Mesendoderm (in vitro differentiated cells): ENCODE results near the gene UBL7.

Source experiments
- DNase-seq: peaks from one replicate; pipeline ENCODE4 v3.0.0; 2013
- H2AK5ac ChIP-seq: 2 replicates; pipeline ENCODE4 v1.6.1; 2013; ENCODE audit warnings: low read length, inconsistent platforms
- H2BK120ac ChIP-seq: 2 replicates; pipeline ENCODE4 v1.6.1; 2013; ENCODE audit warnings: low read depth, mild to moderate bottlenecking, low read length, moderate library complexity, mixed read lengths
- H2BK15ac ChIP-seq: replicated peaks from 2 replicates; pipeline ENCODE4 v1.6.1; 2013; ENCODE audit warnings: low read depth, mild to moderate bottlenecking, moderate library complexity
- H2BK5ac ChIP-seq: 2 replicates; pipeline ENCODE4 v1.6.1; 2013; ENCODE audit warnings: low read length, inconsistent platforms
- H3K18ac ChIP-seq: 2 replicates; pipeline ENCODE4 v1.6.1; 2013; ENCODE audit warnings: mild to moderate bottlenecking, low read length, mixed read lengths
- H3K23ac ChIP-seq: one replicate; pipeline ENCODE4 v1.6.1; 2013; ENCODE audit warnings: low read length
- H3K27ac ChIP-seq: 2 replicates; pipeline ENCODE4 v1.5.1; 2013; ENCODE audit warnings: low read depth, mild to moderate bottlenecking, inconsistent platforms, low read length, moderate library complexity
- H3K27me3 ChIP-seq: 2 replicates; pipeline ENCODE4 v1.6.1; 2013; ENCODE audit warnings: low read length, control low read depth, mild to moderate bottlenecking, inconsistent platforms; ENCODE audit not compliant: insufficient read depth, poor library complexity
- H3K36me3 ChIP-seq: 2 replicates; pipeline ENCODE4 v1.6.1; 2013; ENCODE audit warnings: low read length, inconsistent platforms; ENCODE audit not compliant: control insufficient read depth, insufficient read depth
- H3K4ac ChIP-seq: one replicate; pipeline ENCODE4 v1.6.1; 2013; ENCODE audit warnings: low read depth, mild to moderate bottlenecking, low read length, moderate library complexity
- H3K4me1 ChIP-seq: 2 replicates; pipeline ENCODE4 v1.6.1; 2013; ENCODE audit warnings: low read depth, low read length, inconsistent platforms; ENCODE audit not compliant: control insufficient read depth
- H3K4me2 ChIP-seq: 2 replicates; pipeline ENCODE4 v1.6.1; 2013; ENCODE audit warnings: low read length
- H3K4me3 ChIP-seq: 2 replicates; pipeline ENCODE4 v1.5.1; 2013; ENCODE audit warnings: mild to moderate bottlenecking, low read length
- H3K56ac ChIP-seq: one replicate; pipeline ENCODE4 v1.6.1; 2013; ENCODE audit warnings: low read length
- H3K79me1 ChIP-seq: 2 replicates; pipeline ENCODE4 v1.6.1; 2013; ENCODE audit warnings: low read length, inconsistent platforms
- H3K79me2 ChIP-seq: 2 replicates; pipeline ENCODE4 v1.6.1; 2013; ENCODE audit warnings: mild to moderate bottlenecking, low read length; ENCODE audit not compliant: control insufficient read depth, insufficient read depth
- H3K9ac ChIP-seq: 2 replicates; pipeline ENCODE4 v1.6.1; 2013; ENCODE audit warnings: low read length, inconsistent platforms
- H4K5ac ChIP-seq: one replicate; pipeline ENCODE4 v1.6.1; 2013; ENCODE audit warnings: low read length
- H4K8ac ChIP-seq: one replicate; pipeline ENCODE4 v1.6.1; 2013; ENCODE audit warnings: low read depth, mild to moderate bottlenecking, control low read depth, low read length, moderate library complexity
- WGBS: extraction: QIAGEN DNeasy Blood & Tissue Kit; methylation state at CpG from one replicate; pipeline ENCODE4 v1.1.7; 2013; ENCODE audit warnings: low lambda C conversion rate, missing lambda C conversion rate; ENCODE audit not compliant: insufficient coverage; ENCODE audit errors: extremely low coverage; 5-methylcytosine and 5-hydroxymethylcytosine counted together

Gene UBL7

GRCh38 chr15:74422265-74422651, 38.7 kb downstream of the UBL7 start:
- no peak overlapping the region for H4K5ac ChIP-seq
- H2BK15ac ChIP-seq, result no peak overlapping the region
- H3K4me1 ChIP-seq, result peaks cover 17% of the 10 kb centered on the region
- peak overlapping the region; percentile 34 for H3K9ac ChIP-seq
- peak overlapping the region; percentile 30 for H2AK5ac ChIP-seq
- H3K79me2 ChIP-seq, result peaks cover 3% of the 10 kb centered on the region
- no peak for DNase-seq
- H3K18ac ChIP-seq, result peak overlapping the region; percentile 6
- peak overlapping the region; percentile 45 for H3K23ac ChIP-seq
- no peak overlapping the region for H2BK120ac ChIP-seq
- peak overlapping the region; percentile 55 for H2BK5ac ChIP-seq
- H3K79me1 ChIP-seq, result peaks cover 16% of the 10 kb centered on the region
- H3K4me2 ChIP-seq, result no peak overlapping the region
- peak overlapping the region; percentile 25 for H3K27ac ChIP-seq
- H4K8ac ChIP-seq, result no peak overlapping the region
- H3K27me3 ChIP-seq, result no peaks in the 10 kb centered on the region
- H3K4ac ChIP-seq, result no peak overlapping the region
- no peaks in the 10 kb centered on the region for H3K36me3 ChIP-seq
- H3K56ac ChIP-seq, result peak overlapping the region; percentile 82
- WGBS, result no CpG with 5 or more reads among the region's 9 CpGs
- no peak overlapping the region for H3K4me3 ChIP-seq

- Histone ChIP-seq H3K9ac (peak overlapping the region; percentile 3), H3K4ac (no peak overlapping the region), H2BK15ac (no peak overlapping the region), H3K4me1 (peaks cover 17% of the 10 kb centered on the region), H3K79me2 (peaks cover 3% of the 10 kb centered on the region), H3K18ac (no peak overlapping the region), H3K27me3 (no peaks in the 10 kb centered on the region), H4K8ac (no peak overlapping the region), H3K56ac (peak overlapping the region; percentile 82), H3K23ac (peak overlapping the region; percentile 1), H3K4me2 (no peak overlapping the region), H4K5ac (no peak overlapping the region), H3K36me3 (no peaks in the 10 kb centered on the region), H3K4me3 (no peak overlapping the region), H3K27ac (no peak overlapping the region), H2BK120ac (no peak overlapping the region), H2AK5ac (peak overlapping the region; percentile 51), H3K79me1 (peaks cover 12% of the 10 kb centered on the region), H2BK5ac (no peak overlapping the region)
- no peak for DNase-seq
- no CpG with 5 or more reads among the region's 20 CpGs for WGBS
These were observed 39.4 kb downstream of the UBL7 start for GRCh38 chr15:74421302-74422245.

DNA sequence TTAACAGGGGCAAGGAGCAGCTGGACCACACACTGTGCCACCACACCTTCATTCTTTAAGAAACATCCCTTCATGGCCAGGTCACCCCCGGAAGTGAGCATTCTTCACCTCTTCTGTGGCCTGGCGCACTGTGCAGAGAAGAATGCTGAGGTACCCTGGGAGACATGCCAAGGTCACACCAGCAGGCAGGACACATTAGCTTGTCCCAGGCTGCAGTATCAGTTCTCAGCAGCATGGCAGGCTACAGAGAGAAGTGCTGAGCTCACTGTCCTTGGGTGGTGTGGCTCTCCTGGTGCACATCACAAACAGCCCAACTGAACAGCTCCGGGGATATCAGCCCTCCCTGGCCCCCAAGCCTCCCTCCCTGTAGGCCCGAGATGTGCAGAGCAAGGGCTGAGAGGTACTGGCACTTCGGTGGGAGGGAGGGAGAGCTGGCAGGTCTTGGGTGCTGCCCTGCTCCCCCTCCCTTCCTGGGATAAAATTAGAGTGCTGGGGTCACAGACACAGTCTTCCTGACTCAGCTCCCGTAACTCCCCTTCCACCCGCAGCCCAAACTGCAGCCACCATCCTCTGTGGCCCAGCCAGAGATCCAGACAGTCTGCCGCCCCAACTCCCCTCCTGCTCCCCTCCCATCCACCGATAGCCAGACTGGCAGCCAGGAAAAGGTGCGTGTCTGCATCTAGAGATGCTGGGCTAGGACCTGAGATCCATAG, 40.6 kb downstream of the UBL7 start:
- peaks cover 12% of the 10 kb centered on the region for H3K79me1 ChIP-seq
- H3K9ac ChIP-seq, result no peak overlapping the region
- H4K5ac ChIP-seq, result no peak overlapping the region
- H3K18ac ChIP-seq, result no peak overlapping the region
- WGBS, result no CpG with 5 or more reads among the region's 10 CpGs
- peaks cover 17% of the 10 kb centered on the region for H3K4me1 ChIP-seq
- no peak overlapping the region for H2BK120ac ChIP-seq
- H3K4me2 ChIP-seq, result no peak overlapping the region
- no peak overlapping the region for H2AK5ac ChIP-seq
- no peak overlapping the region for H3K27ac ChIP-seq
- no peak overlapping the region for H2BK15ac ChIP-seq
- no peak overlapping the region for H4K8ac ChIP-seq
- H3K56ac ChIP-seq, result peak overlapping the region; percentile 22
- no peak overlapping the region for H3K4ac ChIP-seq
- H3K23ac ChIP-seq, result no peak overlapping the region
- no peak overlapping the region for H2BK5ac ChIP-seq
- H3K36me3 ChIP-seq, result no peaks in the 10 kb centered on the region
- H3K79me2 ChIP-seq, result peaks cover 3% of the 10 kb centered on the region
- no peaks in the 10 kb centered on the region for H3K27me3 ChIP-seq
- no peak for DNase-seq
- no peak overlapping the region for H3K4me3 ChIP-seq

- no peak for DNase-seq
- Histone ChIP-seq H3K79me1 (peaks cover 11% of the 10 kb centered on the region), H3K4me2 (no peak overlapping the region), H3K23ac (no peak overlapping the region), H4K5ac (no peak overlapping the region), H3K27me3 (no peaks in the 10 kb centered on the region), H3K36me3 (no peaks in the 10 kb centered on the region), H3K18ac (no peak overlapping the region), H2BK15ac (no peak overlapping the region), H3K27ac (no peak overlapping the region), H3K4me1 (peaks cover 17% of the 10 kb centered on the region), H2BK5ac (no peak overlapping the region), H3K4ac (no peak overlapping the region), H2BK120ac (no peak overlapping the region), H2AK5ac (no peak overlapping the region), H4K8ac (no peak overlapping the region), H3K56ac (no peak overlapping the region), H3K79me2 (peaks cover 3% of the 10 kb centered on the region), H3K4me3 (no peak overlapping the region), H3K9ac (no peak overlapping the region)
- WGBS, result no CpG with 5 or more reads among the region's 4 CpGs
These were observed 41.5 kb downstream of the UBL7 start for GRCh38 chr15:74419432-74419831.

- Histone ChIP-seq H4K8ac (no peak overlapping the region), H3K4ac (no peak overlapping the region), H3K79me1 (peaks cover 10% of the 10 kb centered on the region), H3K4me1 (peaks cover 17% of the 10 kb centered on the region), H3K27ac (no peak overlapping the region), H2BK15ac (no peak overlapping the region), H2BK120ac (no peak overlapping the region), H2AK5ac (no peak overlapping the region), H3K27me3 (no peaks in the 10 kb centered on the region), H3K36me3 (no peaks in the 10 kb centered on the region), H3K9ac (no peak overlapping the region), H2BK5ac (no peak overlapping the region), H3K79me2 (peaks cover 3% of the 10 kb centered on the region), H3K23ac (no peak overlapping the region), H3K4me2 (no peak overlapping the region), H3K18ac (no peak overlapping the region), H3K4me3 (no peak overlapping the region), H4K5ac (no peak overlapping the region), H3K56ac (no peak overlapping the region)
- WGBS, result no CpG with 5 or more reads among the region's 16 CpGs
- DNase-seq, result no peak
These were observed 42.2 kb downstream of the UBL7 start for GRCh38 chr15:74418575-74419338.
